OCI-LY3 (cell line): ENCODE results near the gene ZKSCAN2.

Experiments
- EZH2phosphoT487 ChIP-seq: fragments of 200-600 bp; shearing (Covaris generic); IDR thresholded peaks from 2 replicates; pipeline ENCODE4 v1.6.1; 2018; ENCODE audit warnings: antibody characterized with exemption, mixed run types, low read depth
- TF ChIP-seq, protein P1 (sequence below): fragments of 200-600, 300-600 bp; sonication (generic); IDR thresholded peaks from 2 replicates; pipeline ENCODE4 v1.5.1; 2014; ENCODE audit warnings: antibody characterized with exemption, low read length, low read depth

DNA sequence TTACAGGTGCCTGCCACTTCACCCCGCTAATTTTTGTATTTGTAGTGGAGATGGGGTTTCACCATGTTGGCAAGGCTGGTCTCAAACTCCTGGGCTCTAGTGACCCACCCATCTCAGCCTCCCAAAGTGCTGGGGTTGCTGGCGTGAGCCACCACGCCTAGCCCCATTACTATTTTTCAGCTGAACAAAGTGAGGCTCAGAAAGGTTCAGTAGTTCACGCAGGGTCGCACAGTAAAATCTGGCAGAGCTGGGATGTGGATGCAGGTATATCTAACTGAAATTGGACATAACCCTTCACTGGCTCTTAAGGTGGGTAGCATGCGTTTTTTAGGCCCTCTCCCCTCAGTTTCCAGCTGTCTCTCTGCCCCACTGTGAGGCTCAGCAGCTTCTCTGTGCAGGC, 33.7 kb downstream of the ZKSCAN2 start:
- TF ChIP-seq, protein P1, sequence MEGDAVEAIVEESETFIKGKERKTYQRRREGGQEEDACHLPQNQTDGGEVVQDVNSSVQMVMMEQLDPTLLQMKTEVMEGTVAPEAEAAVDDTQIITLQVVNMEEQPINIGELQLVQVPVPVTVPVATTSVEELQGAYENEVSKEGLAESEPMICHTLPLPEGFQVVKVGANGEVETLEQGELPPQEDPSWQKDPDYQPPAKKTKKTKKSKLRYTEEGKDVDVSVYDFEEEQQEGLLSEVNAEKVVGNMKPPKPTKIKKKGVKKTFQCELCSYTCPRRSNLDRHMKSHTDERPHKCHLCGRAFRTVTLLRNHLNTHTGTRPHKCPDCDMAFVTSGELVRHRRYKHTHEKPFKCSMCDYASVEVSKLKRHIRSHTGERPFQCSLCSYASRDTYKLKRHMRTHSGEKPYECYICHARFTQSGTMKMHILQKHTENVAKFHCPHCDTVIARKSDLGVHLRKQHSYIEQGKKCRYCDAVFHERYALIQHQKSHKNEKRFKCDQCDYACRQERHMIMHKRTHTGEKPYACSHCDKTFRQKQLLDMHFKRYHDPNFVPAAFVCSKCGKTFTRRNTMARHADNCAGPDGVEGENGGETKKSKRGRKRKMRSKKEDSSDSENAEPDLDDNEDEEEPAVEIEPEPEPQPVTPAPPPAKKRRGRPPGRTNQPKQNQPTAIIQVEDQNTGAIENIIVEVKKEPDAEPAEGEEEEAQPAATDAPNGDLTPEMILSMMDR = no peak
- no peak for TF ChIP-seq EZH2phosphoT487
